Measurements from ENCODE around the gene PPP2R2C. TPM values are rescaled to one million over a fixed set of nuclear protein-coding genes. Genes with fewer than 3 reads are reported as not detected.

The PPP2R2C gene
- total RNA-seq, 2 experiments from 2014 or later: not detected

- intact Hi-C loops (cut with micrococcal nuclease; ENCODE audit: unreplicated experiment): no loop called here
Measured at GRCh38 chr4:6453688-6453990, 18.8 kb downstream of the PPP2R2C start.

GRCh38 chr4:6452897-6453687 lies 19.3 kb downstream of the PPP2R2C start:
- BruUV-seq (replicated peaks): no TSS peak
- Histone ChIP-seq H3K9me2 (ENCODE audit: insufficient read depth, low read length) (no peaks in the 10 kb centered on the region), H3K36me3 (ENCODE audit: insufficient read depth, low read length) (no peaks in the 10 kb centered on the region), H3K4me2 (ENCODE audit: low read length) (no peak overlapping the region), H3K27ac (ENCODE audit: low read depth, low read length, poor library complexity, severe bottlenecking) (no peak overlapping the region), H3K4me1 (ENCODE audit: insufficient read depth, low read length, poor library complexity, severe bottlenecking) (no peaks in the 10 kb centered on the region), H2AFZ (ENCODE audit: low read length) (no peak overlapping the region), H4K20me1 (ENCODE audit: insufficient read depth, low read length) (no peaks in the 10 kb centered on the region), H3K79me2 (ENCODE audit: insufficient read depth, low read depth, low read length) (no peaks in the 10 kb centered on the region), H3K4me3 (ENCODE audit: low read depth, low read length, poor library complexity, severe bottlenecking) (no peak overlapping the region), H3K9me3 (ENCODE audit: low read length) (no peaks in the 10 kb centered on the region)
- intact Hi-C loops (cut with micrococcal nuclease; ENCODE audit: unreplicated experiment): no loop called here
- no peak for TF ChIP-seq EZH2phosphoT487 (IDR thresholded peaks at IDR 0.05; ENCODE audit: borderline replicate concordance, low read depth, low read length)
- no peak for TF ChIP-seq CTCF (conservative IDR thresholded peaks at IDR 0.05; ENCODE audit: low read length)
- DNase-seq (ENCODE audit: low spot score): no peak
- ChIA-PET POLR2A (no interaction called here), CTCF (ENCODE audit: unreplicated experiment) (no interaction called here)

More at GRCh38 chr4:6453688-6453990, 18.8 kb downstream of the PPP2R2C start:
- CTCF ChIA-PET (ENCODE audit: unreplicated experiment): no interaction called here
- Histone ChIP-seq H3K4me3 (ENCODE audit: low read depth, low read length, poor library complexity, severe bottlenecking) (no peak overlapping the region), H3K9me3 (ENCODE audit: low read length) (no peaks in the 10 kb centered on the region), H3K36me3 (ENCODE audit: insufficient read depth, low read length) (no peaks in the 10 kb centered on the region), H3K9me2 (ENCODE audit: insufficient read depth, low read length) (no peaks in the 10 kb centered on the region), H3K4me2 (ENCODE audit: low read length) (no peak overlapping the region), H3K27ac (ENCODE audit: low read depth, low read length, poor library complexity, severe bottlenecking) (no peak overlapping the region), H3K4me1 (ENCODE audit: insufficient read depth, low read length, poor library complexity, severe bottlenecking) (no peaks in the 10 kb centered on the region), H2AFZ (ENCODE audit: low read length) (no peak overlapping the region), H4K20me1 (ENCODE audit: insufficient read depth, low read length) (no peaks in the 10 kb centered on the region), H3K79me2 (ENCODE audit: insufficient read depth, low read depth, low read length) (no peaks in the 10 kb centered on the region)
- POLR2A ChIA-PET: no interaction called here
- DNase-seq (ENCODE audit: low spot score): no peak
- TF ChIP-seq EZH2phosphoT487 (IDR thresholded peaks at IDR 0.05; ENCODE audit: borderline replicate concordance, low read depth, low read length) (no peak), CTCF (conservative IDR thresholded peaks at IDR 0.05; ENCODE audit: low read length) (no peak)
- BruUV-seq (replicated peaks): no TSS peak

- Histone ChIP-seq H3K79me2 (ENCODE audit: insufficient read depth, low read depth, low read length) (no peaks in the 10 kb centered on the region), H3K4me1 (ENCODE audit: insufficient read depth, low read length, poor library complexity, severe bottlenecking) (no peaks in the 10 kb centered on the region), H4K20me1 (ENCODE audit: insufficient read depth, low read length) (no peaks in the 10 kb centered on the region), H3K4me3 (ENCODE audit: low read depth, low read length, poor library complexity, severe bottlenecking) (no peak overlapping the region), H2AFZ (ENCODE audit: low read length) (no peak overlapping the region), H3K4me2 (ENCODE audit: low read length) (no peak overlapping the region), H3K9me2 (ENCODE audit: insufficient read depth, low read length) (no peaks in the 10 kb centered on the region), H3K36me3 (ENCODE audit: insufficient read depth, low read length) (no peaks in the 10 kb centered on the region), H3K9me3 (ENCODE audit: low read length) (no peaks in the 10 kb centered on the region), H3K27ac (ENCODE audit: low read depth, low read length, poor library complexity, severe bottlenecking) (no peak overlapping the region)
- POLR2A ChIA-PET: no interaction called here
- BruUV-seq (replicated peaks): no TSS peak
- CTCF ChIA-PET (ENCODE audit: unreplicated experiment): no interaction called here
- DNase-seq (ENCODE audit: low spot score): no peak
- intact Hi-C loops (cut with micrococcal nuclease; ENCODE audit: unreplicated experiment): no loop called here
- TF ChIP-seq CTCF (conservative IDR thresholded peaks at IDR 0.05; ENCODE audit: low read length) (no peak), EZH2phosphoT487 (IDR thresholded peaks at IDR 0.05; ENCODE audit: borderline replicate concordance, low read depth, low read length) (no peak)
Measured at GRCh38 chr4:6452116-6452896, 20.1 kb downstream of the PPP2R2C start.

Measured in OCI-LY7 (cell line).